PC-3 (cell line): ENCODE measurements around the gene LRIG3.

Experiments used
- EZH2 ChIP-seq: fragments of 300-600 bp; sonication (generic); IDR thresholded peaks from one replicate; pipeline ENCODE4 v1.6.1; 2017; ENCODE audit warnings: antibody characterized with exemption, mild to moderate bottlenecking, low read length; ENCODE audit not compliant: unreplicated experiment
- TF ChIP-seq, protein P1 (sequence below): fragments of 300-600 bp; sonication (generic); conservative IDR thresholded peaks from 2 replicates; pipeline ENCODE4 v1.5.1; 2017; ENCODE audit warnings: antibody characterized with exemption, low read depth, mild to moderate bottlenecking, low read length

DNA sequence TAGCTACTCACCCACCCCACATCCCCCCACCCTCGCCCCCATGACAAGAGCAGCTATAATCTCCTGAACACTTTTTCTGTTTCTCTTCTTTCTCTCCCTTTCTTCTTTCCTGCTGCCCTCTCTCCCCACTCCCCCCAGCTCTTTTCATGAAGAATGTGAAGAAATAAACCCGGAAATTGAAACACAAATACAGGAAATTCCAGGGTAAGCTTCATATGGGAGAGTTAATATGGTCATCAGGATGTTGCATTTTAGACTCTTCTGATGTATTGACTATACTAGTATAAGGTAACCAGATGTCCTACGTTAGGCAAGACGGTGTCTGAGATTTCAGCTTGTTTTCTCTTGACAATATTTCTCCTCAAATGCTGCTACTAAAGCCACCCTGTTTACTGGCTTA lies 41.6 kb upstream of the LRIG3 start:
- no peak for TF ChIP-seq EZH2
- TF ChIP-seq, protein P1, sequence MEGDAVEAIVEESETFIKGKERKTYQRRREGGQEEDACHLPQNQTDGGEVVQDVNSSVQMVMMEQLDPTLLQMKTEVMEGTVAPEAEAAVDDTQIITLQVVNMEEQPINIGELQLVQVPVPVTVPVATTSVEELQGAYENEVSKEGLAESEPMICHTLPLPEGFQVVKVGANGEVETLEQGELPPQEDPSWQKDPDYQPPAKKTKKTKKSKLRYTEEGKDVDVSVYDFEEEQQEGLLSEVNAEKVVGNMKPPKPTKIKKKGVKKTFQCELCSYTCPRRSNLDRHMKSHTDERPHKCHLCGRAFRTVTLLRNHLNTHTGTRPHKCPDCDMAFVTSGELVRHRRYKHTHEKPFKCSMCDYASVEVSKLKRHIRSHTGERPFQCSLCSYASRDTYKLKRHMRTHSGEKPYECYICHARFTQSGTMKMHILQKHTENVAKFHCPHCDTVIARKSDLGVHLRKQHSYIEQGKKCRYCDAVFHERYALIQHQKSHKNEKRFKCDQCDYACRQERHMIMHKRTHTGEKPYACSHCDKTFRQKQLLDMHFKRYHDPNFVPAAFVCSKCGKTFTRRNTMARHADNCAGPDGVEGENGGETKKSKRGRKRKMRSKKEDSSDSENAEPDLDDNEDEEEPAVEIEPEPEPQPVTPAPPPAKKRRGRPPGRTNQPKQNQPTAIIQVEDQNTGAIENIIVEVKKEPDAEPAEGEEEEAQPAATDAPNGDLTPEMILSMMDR: no peak
